Naive B cell (primary cell): ENCODE results near the gene HTRA3. TPM values are rescaled to one million over a fixed set of nuclear protein-coding genes. Genes with fewer than 3 reads are reported as not detected.
A peak's percentile ranks its signal among the peaks of the same experiment; 100 is the strongest.

Source experiments
- ATAC-seq, 2 donors: fragments of 150-1000 bp; cut with Tn5 transposase; 2 replicates each; pipeline ENCODE4 v1.10.0; 2021; ENCODE audit warnings: low read depth in 2 of 2, mild to moderate bottlenecking in 2 of 2, moderate library complexity in 2 of 2
- DNase-seq: peaks from one replicate; pipeline ENCODE4 v3.0.0; 2022
- H3K27ac Mint-ChIP-seq, 6 donors: one replicate each; pipeline ENCODE4 v1.8.0; 2020 to 2022; ENCODE audit warnings: mild to moderate bottlenecking in 6 of 6, mixed read lengths in 6 of 6, moderate library complexity in 5 of 6, inconsistent platforms in 2 of 6
- H3K27me3 Mint-ChIP-seq, 3 donors: one replicate each; pipeline ENCODE4 v1.8.0; 2021 to 2022; ENCODE audit warnings: mixed read lengths in 3 of 3, mild to moderate bottlenecking in 1 of 3
- H3K36me3 Mint-ChIP-seq, 2 donors: one replicate each; pipeline ENCODE4 v1.8.0; 2020 to 2022; ENCODE audit warnings: mixed read lengths in 2 of 2, inconsistent platforms in 1 of 2, mild to moderate bottlenecking in 1 of 2
- H3K4me1 Mint-ChIP-seq, 3 donors: one replicate each; pipeline ENCODE4 v1.8.0; 2020 to 2022; ENCODE audit warnings: mixed read lengths in 3 of 3, inconsistent platforms in 1 of 3, mild to moderate bottlenecking in 1 of 3, moderate library complexity in 1 of 3
- H3K4me3 Mint-ChIP-seq, 8 donors: one replicate each; pipeline ENCODE4 v1.8.0; 2020 to 2022; ENCODE audit warnings: mild to moderate bottlenecking in 8 of 8, mixed read lengths in 8 of 8, moderate library complexity in 8 of 8, inconsistent platforms in 2 of 8
- H3K9me3 Mint-ChIP-seq, 7 donors: one replicate each; pipeline ENCODE4 v1.8.0; 2020 to 2022; ENCODE audit warnings: mixed read lengths in 7 of 7, mild to moderate bottlenecking in 5 of 7, inconsistent platforms in 2 of 7, moderate library complexity in 1 of 7
- polyA plus RNA-seq, 6 donors: library from polyadenylated mRNA; unstranded; fragments of 300-500 nt; fragmentation: Illumina TruSeq; gene quantifications; one replicate each; pipeline ENCODE4 v1.2.3, GENCODE V29; 2021; ENCODE audit warnings: low read depth in 6 of 6

The HTRA3 gene
- polyA plus RNA-seq, 6 donors from 2014 or later, result not detected

- ATAC-seq, result no peak
- peaks cover 0 to 4% (median 0%) of the 10 kb centered on the region in 3 donors for H3K27me3 Mint-ChIP-seq
- H3K9me3 Mint-ChIP-seq, result no peaks in the 10 kb centered on the region
- no peak overlapping the region for H3K4me3 Mint-ChIP-seq
- no peak for DNase-seq
- no peaks in the 10 kb centered on the region for H3K36me3 Mint-ChIP-seq
- H3K4me1 Mint-ChIP-seq, result peaks cover 0 to 6% (median 0%) of the 10 kb centered on the region in 3 donors
- H3K27ac Mint-ChIP-seq, result no peak overlapping the region
These were observed 23.4 kb upstream of the HTRA3 start for GRCh38 chr4:8245884-8246833.

DNA sequence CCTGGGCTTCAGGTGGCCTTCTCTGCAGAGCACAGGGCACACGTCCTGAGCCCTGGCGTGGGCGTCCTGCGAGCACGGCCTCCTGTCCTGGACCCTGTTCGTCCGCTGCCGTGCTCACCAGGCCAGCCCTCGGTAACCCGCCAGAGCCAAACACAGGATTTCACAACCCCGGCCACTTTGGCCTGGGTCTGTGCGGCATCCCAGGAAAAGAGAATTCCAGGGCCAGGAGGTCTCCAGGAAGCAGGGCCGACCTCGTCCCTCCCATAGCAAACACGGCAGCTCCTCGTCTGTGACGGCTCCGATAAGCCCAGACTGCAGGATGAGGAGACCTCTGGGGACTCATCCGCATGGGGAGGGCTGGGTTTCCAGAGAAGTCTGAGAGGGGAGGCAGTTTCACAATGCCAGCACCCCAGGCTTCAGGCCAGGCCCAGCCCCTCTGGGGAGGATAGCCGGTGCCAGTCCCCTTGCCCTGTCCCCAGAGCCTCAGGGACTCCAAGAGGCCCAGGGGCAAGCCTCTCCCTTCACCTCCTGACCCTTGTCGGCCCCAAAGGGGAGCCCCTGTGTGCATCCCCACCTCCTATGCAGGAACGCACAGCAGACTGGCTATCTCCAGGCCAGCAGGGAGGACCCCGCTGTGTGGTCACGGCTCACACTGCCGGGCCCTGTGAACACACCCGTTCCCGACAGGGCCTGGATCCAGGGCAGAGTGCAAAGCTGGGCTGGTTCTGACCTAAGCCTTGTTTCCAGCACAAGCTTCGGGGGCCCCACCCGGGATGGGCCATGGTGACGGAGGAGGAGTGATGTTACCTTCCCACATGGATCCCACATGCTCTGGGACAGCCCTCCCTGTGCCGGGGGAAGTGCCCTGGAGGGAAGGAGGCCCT lies 22.3 kb upstream of the HTRA3 start:
- H3K27me3 Mint-ChIP-seq, result peaks cover 0 to 4% (median 0%) of the 10 kb centered on the region in 3 donors
- no peak for DNase-seq
- no peak for ATAC-seq
- no peaks in the 10 kb centered on the region for H3K9me3 Mint-ChIP-seq
- H3K27ac Mint-ChIP-seq, result peak overlapping the region in 1 of 6 donors; percentile 12
- H3K4me1 Mint-ChIP-seq, result no peaks in the 10 kb centered on the region
- no peaks in the 10 kb centered on the region for H3K36me3 Mint-ChIP-seq
- H3K4me3 Mint-ChIP-seq, result no peak overlapping the region

DNA sequence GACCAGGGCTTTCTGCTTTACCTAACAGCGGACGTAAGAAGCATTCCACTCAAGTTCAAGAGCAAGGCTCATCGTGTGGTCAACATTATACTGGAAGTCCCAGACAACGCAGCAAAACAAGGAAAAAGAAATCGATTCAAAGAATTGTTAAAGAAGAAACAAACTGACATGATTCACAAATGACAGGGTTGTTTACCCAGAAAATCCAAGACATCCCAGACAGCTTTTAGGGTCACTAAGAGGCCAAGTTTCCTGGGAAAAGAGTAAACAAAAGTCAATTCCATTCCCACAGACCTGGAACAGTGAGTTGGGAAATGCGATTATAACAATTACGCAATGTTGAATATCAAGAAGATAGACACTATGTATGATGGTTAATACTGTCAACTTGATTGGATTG lies 21.5 kb upstream of the HTRA3 start:
- H3K36me3 Mint-ChIP-seq, result no peaks in the 10 kb centered on the region
- H3K9me3 Mint-ChIP-seq, result no peaks in the 10 kb centered on the region
- peak overlapping the region in 1 of 6 donors; percentile 74 for H3K27ac Mint-ChIP-seq
- DNase-seq, result no peak
- H3K27me3 Mint-ChIP-seq, result peaks cover 0 to 4% (median 0%) of the 10 kb centered on the region in 3 donors
- ATAC-seq, result no peak
- no peak overlapping the region for H3K4me3 Mint-ChIP-seq
- H3K4me1 Mint-ChIP-seq, result no peaks in the 10 kb centered on the region

- no peak for DNase-seq
- Mint-ChIP-seq H3K9me3 (peaks cover 0 to 1% (median 0%) of the 10 kb centered on the region in 7 donors), H3K27ac (no peak overlapping the region), H3K36me3 (no peaks in the 10 kb centered on the region), H3K4me1 (no peaks in the 10 kb centered on the region), H3K4me3 (no peak overlapping the region), H3K27me3 (peaks cover 0 to 4% (median 0%) of the 10 kb centered on the region in 3 donors)
- ATAC-seq, result no peak
These were observed 19.3 kb upstream of the HTRA3 start for GRCh38 chr4:8250227-8250626.

DNA sequence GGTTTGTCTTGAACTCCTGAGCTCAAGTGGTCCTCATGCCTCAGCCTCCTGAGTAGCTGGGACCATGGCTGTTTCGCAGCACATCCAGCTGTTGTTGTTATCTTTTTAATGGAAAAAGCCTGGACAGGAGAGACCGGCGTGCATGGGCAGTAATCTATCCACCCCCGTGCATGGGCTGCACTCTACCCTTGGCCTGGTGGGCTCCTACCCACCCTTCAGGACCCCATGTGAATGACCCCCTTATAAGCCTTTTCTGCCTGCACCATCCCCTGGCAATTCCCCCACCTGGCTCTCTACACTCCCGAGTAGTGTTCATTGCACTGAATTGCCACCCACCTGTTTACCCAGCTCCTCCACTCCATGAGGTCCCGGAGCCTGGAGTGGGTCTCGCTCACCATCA lies 18.9 kb upstream of the HTRA3 start:
- no peak overlapping the region for H3K27ac Mint-ChIP-seq
- H3K36me3 Mint-ChIP-seq, result no peaks in the 10 kb centered on the region
- no peak overlapping the region for H3K4me3 Mint-ChIP-seq
- peaks cover 0 to 4% (median 0%) of the 10 kb centered on the region in 3 donors for H3K27me3 Mint-ChIP-seq
- no peaks in the 10 kb centered on the region for H3K4me1 Mint-ChIP-seq
- no peak for DNase-seq
- ATAC-seq, result no peak
- H3K9me3 Mint-ChIP-seq, result peaks cover 0 to 1% (median 0%) of the 10 kb centered on the region in 7 donors

- Mint-ChIP-seq H3K9me3 (peaks cover 0 to 1% (median 0%) of the 10 kb centered on the region in 7 donors), H3K4me3 (no peak overlapping the region), H3K4me1 (no peaks in the 10 kb centered on the region), H3K27ac (no peak overlapping the region), H3K36me3 (no peaks in the 10 kb centered on the region), H3K27me3 (peaks cover 0 to 4% (median 0%) of the 10 kb centered on the region in 3 donors)
- ATAC-seq (no peak), DNase-seq (no peak)
These were observed 18.3 kb upstream of the HTRA3 start for GRCh38 chr4:8251110-8251883.

- Mint-ChIP-seq H3K36me3 (no peaks in the 10 kb centered on the region), H3K27me3 (peaks cover 0 to 4% (median 0%) of the 10 kb centered on the region in 3 donors), H3K27ac (no peak overlapping the region), H3K4me1 (no peaks in the 10 kb centered on the region), H3K4me3 (no peak overlapping the region), H3K9me3 (peaks cover 0 to 1% (median 0%) of the 10 kb centered on the region in 7 donors)
- DNase-seq (no peak), ATAC-seq (no peak)
These were observed 17.0 kb upstream of the HTRA3 start for GRCh38 chr4:8252301-8253173.

DNA sequence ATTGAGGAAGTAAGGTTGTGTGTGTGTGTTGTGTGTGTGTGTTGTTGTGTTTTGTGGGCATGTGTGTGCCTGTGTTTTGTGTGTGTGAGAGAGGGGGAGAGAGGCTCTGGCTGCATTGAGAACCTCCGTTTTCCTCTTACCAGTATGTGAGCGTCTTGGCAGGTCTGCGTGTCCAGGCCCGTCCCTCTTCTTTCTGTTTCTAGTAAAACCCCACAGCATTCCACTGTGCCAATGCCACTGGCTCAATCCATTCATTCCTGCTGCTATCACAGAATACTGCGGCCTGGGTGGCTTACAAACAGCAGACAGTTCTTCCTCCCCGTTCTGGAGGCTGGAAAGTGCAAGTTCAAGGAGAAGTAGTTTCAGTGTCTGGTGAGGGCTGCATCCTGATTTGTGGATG lies 15.5 kb upstream of the HTRA3 start:
- H3K27ac Mint-ChIP-seq, result no peak overlapping the region
- H3K4me3 Mint-ChIP-seq, result no peak overlapping the region
- H3K9me3 Mint-ChIP-seq, result peaks cover 0 to 1% (median 0%) of the 10 kb centered on the region in 7 donors
- DNase-seq (no peak), ATAC-seq (no peak)
- H3K36me3 Mint-ChIP-seq, result no peaks in the 10 kb centered on the region
- H3K27me3 Mint-ChIP-seq, result peaks cover 0 to 8% (median 0%) of the 10 kb centered on the region in 3 donors
- no peaks in the 10 kb centered on the region for H3K4me1 Mint-ChIP-seq

DNA sequence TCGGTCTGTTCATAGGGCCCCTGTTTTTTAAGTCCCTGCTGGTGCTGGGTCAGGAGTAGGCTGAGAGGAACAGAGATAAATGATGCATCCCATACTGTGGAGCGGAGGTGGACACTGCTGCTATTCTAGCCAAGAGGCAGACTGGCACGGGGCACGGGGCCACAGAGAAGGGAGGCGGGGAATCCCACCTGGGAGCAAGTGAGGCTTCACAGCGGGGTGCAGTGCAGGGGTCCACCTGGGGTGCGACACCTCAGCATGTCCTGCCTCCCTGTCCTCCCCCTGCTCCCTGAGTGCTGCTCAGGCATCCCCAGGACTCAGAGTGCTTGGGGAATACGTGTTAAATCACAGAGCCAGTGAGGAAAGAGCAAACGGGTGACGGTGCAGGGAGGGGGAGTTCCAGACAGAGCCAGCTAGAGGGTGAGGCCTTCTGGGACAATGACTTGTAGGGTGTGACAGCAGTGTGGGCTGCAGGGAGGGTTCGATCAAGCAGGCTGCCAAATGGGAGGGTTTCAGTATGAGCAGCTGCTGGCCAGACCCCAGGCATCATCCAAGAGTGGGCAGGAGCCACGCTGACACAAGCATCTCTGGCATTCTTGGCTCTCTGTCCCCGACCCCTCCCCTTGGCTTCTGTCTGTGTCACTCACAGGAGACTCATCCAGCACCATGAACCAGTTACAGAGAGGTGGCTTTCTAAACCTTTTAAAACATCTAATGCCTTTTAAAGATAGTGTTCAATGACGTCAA lies 13.7 kb upstream of the HTRA3 start:
- ATAC-seq (no peak), DNase-seq (no peak)
- H3K36me3 Mint-ChIP-seq, result no peaks in the 10 kb centered on the region
- no peaks in the 10 kb centered on the region for H3K4me1 Mint-ChIP-seq
- peak overlapping the region in 1 of 6 donors; percentile 27 for H3K27ac Mint-ChIP-seq
- no peak overlapping the region for H3K4me3 Mint-ChIP-seq
- H3K27me3 Mint-ChIP-seq, result peaks cover 0 to 8% (median 4%) of the 10 kb centered on the region in 3 donors
- peaks cover 0 to 1% (median 0%) of the 10 kb centered on the region in 7 donors for H3K9me3 Mint-ChIP-seq

DNA sequence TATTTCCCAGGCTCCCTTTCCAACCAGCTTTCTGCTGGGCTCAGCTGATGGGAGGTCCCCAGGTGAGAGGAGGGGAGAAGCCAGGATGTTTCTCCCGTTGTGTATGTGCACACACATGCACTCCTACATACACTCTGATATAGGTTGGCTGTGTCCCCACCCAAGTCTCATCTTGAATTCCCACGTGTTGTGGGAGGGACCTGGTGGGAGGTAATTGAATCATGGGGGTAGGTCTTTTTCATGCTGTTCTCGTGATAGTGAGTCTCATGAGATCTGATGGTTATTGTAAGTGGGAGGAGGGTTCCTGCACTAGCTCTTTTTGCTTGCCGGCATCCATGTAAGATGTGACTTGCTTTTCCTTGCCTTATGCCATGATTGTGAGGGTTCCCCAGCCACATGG lies 11.7 kb upstream of the HTRA3 start:
- Mint-ChIP-seq H3K4me1 (no peaks in the 10 kb centered on the region), H3K4me3 (no peak overlapping the region), H3K27me3 (peaks cover 0 to 8% (median 4%) of the 10 kb centered on the region in 3 donors), H3K27ac (peak overlapping the region in 1 of 6 donors; percentile 13), H3K36me3 (no peaks in the 10 kb centered on the region), H3K9me3 (peaks cover 0 to 1% (median 0%) of the 10 kb centered on the region in 7 donors)
- no peak for ATAC-seq
- DNase-seq, result no peak

- H3K27me3 Mint-ChIP-seq, result peaks cover 3 to 13% (median 6%) of the 10 kb centered on the region in 3 donors
- H3K27ac Mint-ChIP-seq, result no peak overlapping the region
- ATAC-seq, result no peak
- DNase-seq, result no peak
- no peak overlapping the region for H3K4me3 Mint-ChIP-seq
- peaks cover 0 to 2% (median 0%) of the 10 kb centered on the region in 3 donors for H3K4me1 Mint-ChIP-seq
- H3K36me3 Mint-ChIP-seq, result no peaks in the 10 kb centered on the region
- peaks cover 0 to 1% (median 0%) of the 10 kb centered on the region in 7 donors for H3K9me3 Mint-ChIP-seq
These were observed 10.9 kb upstream of the HTRA3 start for GRCh38 chr4:8258552-8259212.
